Measurements from ENCODE around the gene MUSTN1. TPM values are rescaled to one million over a fixed set of nuclear protein-coding genes. Genes with fewer than 3 reads are reported as not detected.

The MUSTN1 gene
- polyA plus RNA-seq, 3 donors: 0.29 to 13.7 TPM; not detected in 1

GRCh38 chr3:52845157-52845556 lies 10.3 kb upstream of the MUSTN1 start:
- WGBS (ENCODE audit: insufficient coverage): 17% methylated on average over 2 of the region's 6 CpGs
- TF ChIP-seq, protein P1, sequence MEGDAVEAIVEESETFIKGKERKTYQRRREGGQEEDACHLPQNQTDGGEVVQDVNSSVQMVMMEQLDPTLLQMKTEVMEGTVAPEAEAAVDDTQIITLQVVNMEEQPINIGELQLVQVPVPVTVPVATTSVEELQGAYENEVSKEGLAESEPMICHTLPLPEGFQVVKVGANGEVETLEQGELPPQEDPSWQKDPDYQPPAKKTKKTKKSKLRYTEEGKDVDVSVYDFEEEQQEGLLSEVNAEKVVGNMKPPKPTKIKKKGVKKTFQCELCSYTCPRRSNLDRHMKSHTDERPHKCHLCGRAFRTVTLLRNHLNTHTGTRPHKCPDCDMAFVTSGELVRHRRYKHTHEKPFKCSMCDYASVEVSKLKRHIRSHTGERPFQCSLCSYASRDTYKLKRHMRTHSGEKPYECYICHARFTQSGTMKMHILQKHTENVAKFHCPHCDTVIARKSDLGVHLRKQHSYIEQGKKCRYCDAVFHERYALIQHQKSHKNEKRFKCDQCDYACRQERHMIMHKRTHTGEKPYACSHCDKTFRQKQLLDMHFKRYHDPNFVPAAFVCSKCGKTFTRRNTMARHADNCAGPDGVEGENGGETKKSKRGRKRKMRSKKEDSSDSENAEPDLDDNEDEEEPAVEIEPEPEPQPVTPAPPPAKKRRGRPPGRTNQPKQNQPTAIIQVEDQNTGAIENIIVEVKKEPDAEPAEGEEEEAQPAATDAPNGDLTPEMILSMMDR (IDR thresholded peaks at IDR 0.05): no peak
- Histone ChIP-seq H3K9me3 (replicated peaks in 1 of 2; ENCODE audit: control insufficient read depth in 1 of 2, insufficient read depth in 1 of 2, low read length in 2 of 2) (no peaks in the 10 kb centered on the region), H2AFZ (ENCODE audit: insufficient read depth, low read depth, low read length, poor library complexity, severe bottlenecking) (no peak overlapping the region), H3K27me3 (ENCODE audit: control insufficient read depth in 2 of 2, insufficient read depth in 2 of 2, low read length in 2 of 2) (no peaks in the 10 kb centered on the region), H4K20me1 (ENCODE audit: insufficient read depth, low read length) (no peaks in the 10 kb centered on the region), H3K4me1 (ENCODE audit: control insufficient read depth in 1 of 2, insufficient read depth in 2 of 2, low read length in 2 of 2) (peaks cover 33 to 36% of the 10 kb centered on the region in 2 donors), H3K27ac (ENCODE audit: low read depth in 1 of 2, low read length in 2 of 2) (no peak overlapping the region), H3K4me2 (replicated peaks; ENCODE audit: extremely low read depth, low read length, poor library complexity, severe bottlenecking) (no peak overlapping the region), H3K36me3 (replicated peaks in 1 of 2; ENCODE audit: control insufficient read depth in 1 of 2, insufficient read depth in 2 of 2, low read length in 2 of 2) (peaks cover 62 to 83% of the 10 kb centered on the region in 2 donors), H3K9ac (ENCODE audit: insufficient read depth, low read length, poor library complexity, severe bottlenecking) (no peak overlapping the region), H3K4me3 (replicated peaks in 1 of 3; ENCODE audit: low read depth in 2 of 3, low read length in 3 of 3) (no peak overlapping the region), H3K79me2 (ENCODE audit: insufficient read depth, low read length) (no peaks in the 10 kb centered on the region)
- intact Hi-C loops (cut with micrococcal nuclease): loop anchor here in 1 of 2 donors (10.0 kb wide), 1 partner anchor 230 kb away; no protein-coding TSS in a partner anchor
- Mint-ChIP-seq H3K27me3 (ENCODE audit: low read depth in 3 of 3) (peaks cover 0 to 2% (median 0%) of the 10 kb centered on the region in 3 donors), H3K36me3 (peaks cover 75 to 87% of the 10 kb centered on the region in 2 donors), H3K4me3 (no peak overlapping the region), H3K27ac (no peak overlapping the region), H3K4me1 (peaks cover 39% of the 10 kb centered on the region), H3K9me3 (peaks cover 0 to 2% (median 0%) of the 10 kb centered on the region in 7 donors)
- DNase-seq: no peak

GRCh38 chr3:52844290-52844975 lies 9.6 kb upstream of the MUSTN1 start:
- Histone ChIP-seq H3K27me3 (ENCODE audit: control insufficient read depth in 2 of 2, insufficient read depth in 2 of 2, low read length in 2 of 2) (no peaks in the 10 kb centered on the region), H3K79me2 (ENCODE audit: insufficient read depth, low read length) (no peaks in the 10 kb centered on the region), H3K4me2 (replicated peaks; ENCODE audit: extremely low read depth, low read length, poor library complexity, severe bottlenecking) (no peak overlapping the region), H3K4me3 (replicated peaks in 1 of 3; ENCODE audit: low read depth in 2 of 3, low read length in 3 of 3) (no peak overlapping the region), H3K4me1 (ENCODE audit: control insufficient read depth in 1 of 2, insufficient read depth in 2 of 2, low read length in 2 of 2) (peaks cover 33 to 36% of the 10 kb centered on the region in 2 donors), H4K20me1 (ENCODE audit: insufficient read depth, low read length) (no peaks in the 10 kb centered on the region), H3K9ac (ENCODE audit: insufficient read depth, low read length, poor library complexity, severe bottlenecking) (no peak overlapping the region), H3K9me3 (replicated peaks in 1 of 2; ENCODE audit: control insufficient read depth in 1 of 2, insufficient read depth in 1 of 2, low read length in 2 of 2) (no peaks in the 10 kb centered on the region), H3K27ac (ENCODE audit: low read depth in 1 of 2, low read length in 2 of 2) (no peak overlapping the region), H3K36me3 (replicated peaks in 1 of 2; ENCODE audit: control insufficient read depth in 1 of 2, insufficient read depth in 2 of 2, low read length in 2 of 2) (peaks cover 59 to 81% of the 10 kb centered on the region in 2 donors), H2AFZ (ENCODE audit: insufficient read depth, low read depth, low read length, poor library complexity, severe bottlenecking) (no peak overlapping the region)
- intact Hi-C loops (cut with micrococcal nuclease): loop anchor here in 1 of 2 donors (10.0 kb wide), 1 partner anchor 230 kb away; no protein-coding TSS in a partner anchor
- Mint-ChIP-seq H3K4me1 (peaks cover 39% of the 10 kb centered on the region), H3K36me3 (peaks cover 75 to 87% of the 10 kb centered on the region in 2 donors), H3K9me3 (peaks cover 0 to 2% (median 0%) of the 10 kb centered on the region in 7 donors), H3K4me3 (no peak overlapping the region), H3K27me3 (ENCODE audit: low read depth in 3 of 3) (peaks cover 0 to 2% (median 0%) of the 10 kb centered on the region in 3 donors), H3K27ac (peak overlapping the region in 3 of 7 donors; percentile 60 to 79 (median 69))
- WGBS (ENCODE audit: insufficient coverage): 64% methylated on average over 15 of the region's 18 CpGs
- DNase-seq: no peak
- TF ChIP-seq, protein P1 (IDR thresholded peaks at IDR 0.05): no peak

Measured in CD14-positive monocyte (primary cell).